Measurements from ENCODE around the gene SORCS2.

GRCh38 chr4:7300711-7301095 is 108.4 kb downstream of the SORCS2 start:
- TF ChIP-seq, protein P1, sequence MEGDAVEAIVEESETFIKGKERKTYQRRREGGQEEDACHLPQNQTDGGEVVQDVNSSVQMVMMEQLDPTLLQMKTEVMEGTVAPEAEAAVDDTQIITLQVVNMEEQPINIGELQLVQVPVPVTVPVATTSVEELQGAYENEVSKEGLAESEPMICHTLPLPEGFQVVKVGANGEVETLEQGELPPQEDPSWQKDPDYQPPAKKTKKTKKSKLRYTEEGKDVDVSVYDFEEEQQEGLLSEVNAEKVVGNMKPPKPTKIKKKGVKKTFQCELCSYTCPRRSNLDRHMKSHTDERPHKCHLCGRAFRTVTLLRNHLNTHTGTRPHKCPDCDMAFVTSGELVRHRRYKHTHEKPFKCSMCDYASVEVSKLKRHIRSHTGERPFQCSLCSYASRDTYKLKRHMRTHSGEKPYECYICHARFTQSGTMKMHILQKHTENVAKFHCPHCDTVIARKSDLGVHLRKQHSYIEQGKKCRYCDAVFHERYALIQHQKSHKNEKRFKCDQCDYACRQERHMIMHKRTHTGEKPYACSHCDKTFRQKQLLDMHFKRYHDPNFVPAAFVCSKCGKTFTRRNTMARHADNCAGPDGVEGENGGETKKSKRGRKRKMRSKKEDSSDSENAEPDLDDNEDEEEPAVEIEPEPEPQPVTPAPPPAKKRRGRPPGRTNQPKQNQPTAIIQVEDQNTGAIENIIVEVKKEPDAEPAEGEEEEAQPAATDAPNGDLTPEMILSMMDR (conservative IDR thresholded peaks at IDR 0.05; ENCODE audit: low read depth, low read length), result no peak
- TF ChIP-seq EZH2 (IDR thresholded peaks at IDR 0.05; ENCODE audit: low read length, unreplicated experiment), result no peak
- no peak for TF ChIP-seq EZH2phosphoT487 (IDR thresholded peaks at IDR 0.05; ENCODE audit: borderline replicate concordance, low read length)

Data from PC-3 (cell line).